SJSA1 (cell line): Measurements from ENCODE around the gene HHIP. TPM values are rescaled to one million over a fixed set of nuclear protein-coding genes. Genes with fewer than 3 reads are reported as not detected.

Source experiments
- DNase-seq, 2 experiments: peaks; one replicate each; pipeline ENCODE4 v3.0.0-alpha.2; 2015 to 2020; ENCODE audit warnings: low spot score in 2 of 2, low read depth in 1 of 2
- H3K27ac ChIP-seq: fragments of 250-450 bp; sonication (Bioruptor Pico); 2 replicates; pipeline ENCODE4 v1.5.1; 2020; ENCODE audit warnings: mild to moderate bottlenecking, moderate library complexity
- H3K27me3 ChIP-seq: fragments of 250-450 bp; sonication (Bioruptor Pico); replicated peaks from 2 replicates; pipeline ENCODE4 v1.5.1; 2020; ENCODE audit warnings: mild to moderate bottlenecking, moderate library complexity
- H3K36me3 ChIP-seq: fragments of 250-450 bp; sonication (Bioruptor Pico); 2 replicates; pipeline ENCODE4 v1.5.1; 2020; ENCODE audit warnings: mild to moderate bottlenecking
- H3K4me1 ChIP-seq: fragments of 250-450 bp; sonication (Bioruptor Pico); replicated peaks from 2 replicates; pipeline ENCODE4 v1.6.1; 2021; ENCODE audit warnings: mild to moderate bottlenecking
- H3K4me3 ChIP-seq: fragments of 250-450 bp; sonication (Bioruptor Pico); 2 replicates; pipeline ENCODE4 v1.5.1; 2020; ENCODE audit warnings: mild to moderate bottlenecking
- H3K9me3 ChIP-seq: fragments of 250-450 bp; sonication (Bioruptor Pico); replicated peaks from 2 replicates; pipeline ENCODE4 v1.5.1; 2020; ENCODE audit warnings: mild to moderate bottlenecking
- total RNA-seq: library from RNA; depleted of rRNA; stranded (reverse); fragments of >200 nt; shearing (Covaris generic); gene quantifications from 2 replicates; pipeline ENCODE4 v1.2.3, GENCODE V29; 2014

The HHIP gene
- total RNA-seq, 1 experiment from 2014 or later, result 8.8 TPM

DNA sequence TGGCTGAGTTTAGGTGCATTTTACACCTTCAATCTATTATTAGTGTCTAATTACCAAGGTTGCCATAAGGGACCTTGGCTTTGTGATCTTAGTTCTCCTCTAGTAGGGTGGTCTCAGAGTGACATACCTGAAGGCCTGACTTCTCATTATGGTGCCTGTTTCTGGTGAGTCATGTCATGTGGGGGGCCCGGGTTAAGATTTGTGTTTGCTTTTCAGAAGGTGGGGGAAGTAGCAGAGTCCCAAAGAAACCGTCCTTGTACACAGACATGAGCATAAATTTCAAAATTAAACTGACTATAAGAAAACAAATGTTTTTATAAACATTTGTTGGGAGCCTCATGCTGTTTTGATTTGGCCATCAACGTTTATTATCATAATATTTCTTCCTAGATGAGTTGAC, 74.5 kb downstream of the HHIP start:
- DNase-seq, result peak; percentile 79 to 92

DNA sequence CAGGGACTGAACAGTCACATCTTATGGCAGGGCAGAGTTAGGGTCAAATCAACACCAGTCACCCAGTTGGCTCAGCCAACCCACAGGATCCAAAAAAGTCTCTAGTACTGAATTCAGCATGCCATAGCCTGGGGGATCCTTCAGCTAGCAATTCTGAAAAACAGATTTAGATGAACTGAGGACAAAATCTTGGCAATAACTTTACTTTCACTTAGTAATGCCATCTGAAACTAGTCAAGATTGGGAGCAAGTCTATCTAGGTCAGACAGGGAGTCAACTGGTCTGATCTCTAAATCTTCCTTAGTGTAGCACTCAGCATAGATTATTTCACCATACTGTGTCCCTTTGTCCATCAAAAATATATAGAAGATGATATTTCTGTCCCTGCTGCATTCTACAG, 76.0 kb downstream of the HHIP start:
- DNase-seq, result no peak

More for the DNA sequence above, 74.5 kb downstream of the HHIP start:
- H3K4me3 ChIP-seq, result no peak overlapping the region
- H3K27me3 ChIP-seq, result no peaks in the 10 kb centered on the region
- H3K36me3 ChIP-seq, result peaks cover 5% of the 10 kb centered on the region
- H3K27ac ChIP-seq, result peak overlapping the region; percentile 32
- peaks cover 59% of the 10 kb centered on the region for H3K4me1 ChIP-seq
- H3K9me3 ChIP-seq, result no peaks in the 10 kb centered on the region

DNA sequence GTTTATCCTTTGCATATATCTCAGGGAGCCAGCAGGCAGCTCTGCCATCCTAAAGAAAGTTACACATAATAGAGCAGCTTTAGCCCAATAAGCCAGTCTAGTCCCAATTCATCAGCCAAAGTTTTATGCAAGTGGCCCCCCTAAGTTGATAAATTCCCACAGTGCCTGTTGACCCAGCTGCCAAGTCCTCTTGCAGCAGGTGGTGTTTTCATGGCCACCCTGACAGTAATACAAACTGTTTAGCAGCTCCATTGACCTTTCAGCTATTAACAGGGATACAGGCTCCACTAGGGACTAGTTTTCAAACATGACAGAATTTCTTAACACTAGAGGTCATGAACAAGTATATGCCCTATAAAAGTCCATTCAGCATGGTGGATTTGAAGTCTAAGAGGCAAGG, 77.5 kb downstream of the HHIP start:
- peaks cover 40% of the 10 kb centered on the region for H3K4me1 ChIP-seq
- H3K27me3 ChIP-seq, result no peaks in the 10 kb centered on the region
- no peak overlapping the region for H3K27ac ChIP-seq
- H3K36me3 ChIP-seq, result peaks cover 5% of the 10 kb centered on the region
- H3K4me3 ChIP-seq, result no peak overlapping the region
- no peaks in the 10 kb centered on the region for H3K9me3 ChIP-seq
- DNase-seq, result no peak

More for the DNA sequence above, 76.0 kb downstream of the HHIP start:
- no peak overlapping the region for H3K27ac ChIP-seq
- no peaks in the 10 kb centered on the region for H3K9me3 ChIP-seq
- H3K36me3 ChIP-seq, result peaks cover 5% of the 10 kb centered on the region
- H3K27me3 ChIP-seq, result no peaks in the 10 kb centered on the region
- H3K4me3 ChIP-seq, result no peak overlapping the region
- peaks cover 53% of the 10 kb centered on the region for H3K4me1 ChIP-seq

DNA sequence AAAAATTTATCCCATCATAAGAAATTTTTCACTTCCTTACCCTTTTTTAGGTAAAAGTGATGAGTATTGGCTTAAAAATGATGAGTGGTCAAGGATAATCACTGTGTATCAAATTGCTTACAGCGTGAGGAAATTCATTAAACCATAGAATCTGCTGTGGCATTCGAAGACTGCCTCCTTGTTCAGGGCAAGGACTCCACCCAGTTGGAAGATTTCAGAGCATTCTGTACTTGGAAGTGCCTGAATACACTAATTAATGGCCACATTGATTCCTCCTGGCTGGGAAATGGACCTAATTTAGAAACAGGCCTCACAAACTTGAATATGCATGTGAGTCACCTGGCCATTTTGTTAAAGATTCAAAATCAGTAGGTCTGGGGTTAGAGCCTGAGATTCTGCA, 83.2 kb downstream of the HHIP start:
- no peak for DNase-seq
- Histone ChIP-seq H3K4me3 (no peak overlapping the region), H3K27me3 (no peaks in the 10 kb centered on the region), H3K36me3 (no peaks in the 10 kb centered on the region), H3K9me3 (no peaks in the 10 kb centered on the region), H3K27ac (no peak overlapping the region), H3K4me1 (peaks cover 22% of the 10 kb centered on the region)

DNA sequence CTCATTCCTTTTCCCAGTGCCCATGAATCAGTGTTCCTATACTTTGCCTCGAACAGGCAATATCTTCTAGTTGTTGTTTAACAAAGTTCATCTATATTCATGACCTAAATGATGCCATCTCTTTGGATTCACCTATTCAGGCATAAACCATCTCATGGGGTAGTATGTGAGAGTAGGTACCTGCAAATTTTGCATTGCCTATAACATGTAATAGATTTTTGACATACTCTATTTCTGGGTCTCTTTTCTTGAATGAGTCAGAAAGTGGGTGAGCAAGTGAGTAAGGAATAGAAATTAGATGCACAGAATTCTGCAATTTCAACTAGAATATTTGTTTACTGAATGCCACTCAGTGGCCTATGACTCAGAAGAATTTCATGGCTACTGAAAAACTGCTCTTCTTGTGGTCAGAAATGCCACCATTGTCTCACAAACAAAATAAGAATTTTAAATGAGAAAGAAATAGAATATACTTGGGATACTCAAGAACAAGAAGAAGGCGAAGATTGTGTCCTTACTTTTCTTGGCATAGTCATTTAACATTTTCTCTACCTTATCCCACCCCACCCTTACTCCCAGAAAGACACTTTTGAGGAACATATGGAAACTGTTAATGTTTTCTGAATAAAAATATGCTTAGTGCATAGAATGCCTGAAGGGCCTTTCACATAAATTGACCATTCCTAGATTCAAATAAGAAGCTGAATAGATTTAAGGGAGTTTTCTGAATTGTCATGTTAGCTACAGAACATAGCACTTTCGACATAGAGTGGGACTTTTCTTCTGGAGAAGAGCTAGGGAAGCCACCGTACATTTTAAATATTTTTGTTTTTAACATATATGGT, 86.8 kb downstream of the HHIP start:
- peak overlapping the region; percentile 71 for H3K27ac ChIP-seq
- peak in 1 of 2 experiments; percentile 82 for DNase-seq

DNA sequence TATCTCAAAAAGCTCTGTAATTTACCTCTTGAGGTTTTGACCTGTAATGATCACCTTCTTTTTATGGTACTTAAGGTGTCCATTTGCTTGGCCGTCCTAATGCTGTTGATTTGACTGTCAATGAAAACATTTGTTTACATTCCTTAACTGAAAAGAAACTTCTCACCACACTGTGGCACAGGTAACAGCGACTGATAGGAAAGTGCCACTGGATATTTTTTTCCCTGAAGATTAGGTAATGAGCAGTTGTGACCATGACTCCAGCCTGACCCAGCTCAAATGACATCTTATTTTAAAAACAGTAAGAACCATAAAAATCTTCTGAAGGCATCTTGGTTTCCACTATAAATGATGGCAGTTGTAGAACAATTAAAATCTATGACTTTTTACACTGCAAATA, 87.6 kb downstream of the HHIP start:
- Histone ChIP-seq H3K27me3 (no peaks in the 10 kb centered on the region), H3K36me3 (no peaks in the 10 kb centered on the region), H3K9me3 (no peaks in the 10 kb centered on the region), H3K27ac (peak overlapping the region; percentile 71), H3K4me1 (peaks cover 31% of the 10 kb centered on the region), H3K4me3 (no peak overlapping the region)
- no peak for DNase-seq

More for the DNA sequence above, 86.8 kb downstream of the HHIP start:
- Histone ChIP-seq H3K36me3 (no peaks in the 10 kb centered on the region), H3K27me3 (no peaks in the 10 kb centered on the region), H3K9me3 (no peaks in the 10 kb centered on the region), H3K4me3 (no peak overlapping the region), H3K4me1 (peaks cover 31% of the 10 kb centered on the region)

DNA sequence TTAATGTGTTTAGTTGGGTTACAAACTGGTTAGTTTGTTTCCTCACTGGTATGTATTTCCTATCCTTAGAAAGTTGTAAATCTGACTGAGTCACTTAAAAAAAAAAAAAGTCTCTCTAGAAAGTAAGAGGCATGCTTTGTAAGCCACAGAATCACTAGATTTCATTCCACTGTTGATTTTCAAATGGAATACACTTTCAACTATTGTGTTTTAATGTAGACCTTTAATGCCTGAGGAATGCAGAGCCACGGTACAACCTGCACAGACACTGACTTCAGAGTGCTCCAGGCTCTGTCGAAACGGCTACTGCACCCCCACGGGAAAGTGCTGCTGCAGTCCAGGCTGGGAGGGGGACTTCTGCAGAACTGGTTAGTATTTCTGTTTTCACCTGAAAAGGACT, 88.6 kb downstream of the HHIP start:
- peak; percentile 69 to 80 for DNase-seq
- peak overlapping the region; percentile 71 for H3K27ac ChIP-seq
- no peak overlapping the region for H3K4me3 ChIP-seq
- H3K27me3 ChIP-seq, result no peaks in the 10 kb centered on the region
- no peaks in the 10 kb centered on the region for H3K9me3 ChIP-seq
- H3K36me3 ChIP-seq, result no peaks in the 10 kb centered on the region
- H3K4me1 ChIP-seq, result peaks cover 31% of the 10 kb centered on the region

DNA sequence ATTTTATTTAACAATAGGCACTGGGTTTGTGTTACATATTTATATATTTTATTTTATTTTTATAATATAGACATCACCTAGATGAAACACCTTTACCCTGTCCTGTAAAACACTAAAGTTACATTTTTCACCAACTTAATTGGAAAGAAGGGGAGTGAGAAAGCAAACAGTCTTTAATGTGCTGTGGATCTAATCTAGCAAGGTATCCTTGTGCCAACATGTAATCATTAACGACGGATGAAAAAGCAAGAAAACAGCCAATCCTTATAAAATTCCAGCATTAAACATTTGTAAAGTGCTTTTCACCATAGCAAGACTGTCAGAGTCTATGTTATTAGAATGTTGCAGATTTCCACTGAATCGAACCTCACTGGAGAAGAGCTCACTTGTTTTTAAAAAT, 92.7 kb downstream of the HHIP start:
- H3K27me3 ChIP-seq, result no peaks in the 10 kb centered on the region
- DNase-seq, result no peak
- H3K4me3 ChIP-seq, result no peak overlapping the region
- H3K27ac ChIP-seq, result no peak overlapping the region
- H3K9me3 ChIP-seq, result no peaks in the 10 kb centered on the region
- no peaks in the 10 kb centered on the region for H3K36me3 ChIP-seq
- H3K4me1 ChIP-seq, result peaks cover 11% of the 10 kb centered on the region

DNA sequence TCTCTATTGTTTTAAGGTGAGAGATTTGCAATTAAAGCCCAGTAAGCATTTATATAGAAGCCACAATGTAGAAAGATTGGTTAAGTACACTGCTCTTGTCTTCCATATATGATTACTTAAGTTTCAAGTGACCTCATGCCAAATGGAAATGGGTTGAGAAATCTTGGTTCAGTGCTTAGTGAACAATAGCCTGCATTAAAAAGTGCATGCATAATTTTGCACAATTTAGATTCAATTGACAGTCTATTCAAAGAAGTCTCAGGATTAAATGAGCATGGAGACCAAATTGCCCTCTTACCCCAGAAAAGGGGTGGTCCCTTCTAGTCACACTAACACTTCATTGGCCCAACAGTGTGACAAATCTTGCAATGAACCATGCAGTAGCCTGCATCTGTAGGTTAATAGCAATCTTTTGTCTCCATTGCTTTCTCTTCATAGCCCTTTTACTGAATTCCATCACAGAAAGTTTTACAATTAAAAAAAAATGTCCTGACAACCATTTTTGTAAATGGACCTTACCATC, 93.6 kb downstream of the HHIP start:
- H3K36me3 ChIP-seq, result no peaks in the 10 kb centered on the region
- no peak for DNase-seq
- no peaks in the 10 kb centered on the region for H3K27me3 ChIP-seq
- H3K9me3 ChIP-seq, result no peaks in the 10 kb centered on the region
- H3K4me3 ChIP-seq, result no peak overlapping the region
- H3K4me1 ChIP-seq, result peaks cover 8% of the 10 kb centered on the region
- H3K27ac ChIP-seq, result no peak overlapping the region

DNA sequence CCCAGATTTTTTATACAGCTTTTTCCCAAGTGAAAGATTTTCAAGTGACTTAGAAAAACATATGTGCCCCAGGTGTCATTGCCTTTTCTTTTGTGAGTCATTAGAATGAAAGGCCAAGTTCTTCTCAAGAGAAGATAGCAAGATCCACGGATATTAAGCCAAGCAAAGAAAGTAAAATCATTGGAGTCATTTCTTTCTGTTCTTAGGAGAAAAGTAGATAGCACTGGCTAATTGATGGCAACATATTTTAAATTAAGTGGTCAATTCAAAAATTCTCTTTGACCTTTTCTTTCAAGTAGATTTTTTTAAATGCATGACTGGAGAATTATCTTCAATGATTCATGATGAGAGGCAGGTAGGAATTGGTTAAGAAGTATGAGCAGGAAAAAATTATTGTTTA, 94.4 kb downstream of the HHIP start:
- H3K4me1 ChIP-seq, result peaks cover under 1% of the 10 kb centered on the region
- no peaks in the 10 kb centered on the region for H3K27me3 ChIP-seq
- H3K36me3 ChIP-seq, result no peaks in the 10 kb centered on the region
- H3K4me3 ChIP-seq, result no peak overlapping the region
- H3K27ac ChIP-seq, result no peak overlapping the region
- no peak for DNase-seq
- no peaks in the 10 kb centered on the region for H3K9me3 ChIP-seq

DNA sequence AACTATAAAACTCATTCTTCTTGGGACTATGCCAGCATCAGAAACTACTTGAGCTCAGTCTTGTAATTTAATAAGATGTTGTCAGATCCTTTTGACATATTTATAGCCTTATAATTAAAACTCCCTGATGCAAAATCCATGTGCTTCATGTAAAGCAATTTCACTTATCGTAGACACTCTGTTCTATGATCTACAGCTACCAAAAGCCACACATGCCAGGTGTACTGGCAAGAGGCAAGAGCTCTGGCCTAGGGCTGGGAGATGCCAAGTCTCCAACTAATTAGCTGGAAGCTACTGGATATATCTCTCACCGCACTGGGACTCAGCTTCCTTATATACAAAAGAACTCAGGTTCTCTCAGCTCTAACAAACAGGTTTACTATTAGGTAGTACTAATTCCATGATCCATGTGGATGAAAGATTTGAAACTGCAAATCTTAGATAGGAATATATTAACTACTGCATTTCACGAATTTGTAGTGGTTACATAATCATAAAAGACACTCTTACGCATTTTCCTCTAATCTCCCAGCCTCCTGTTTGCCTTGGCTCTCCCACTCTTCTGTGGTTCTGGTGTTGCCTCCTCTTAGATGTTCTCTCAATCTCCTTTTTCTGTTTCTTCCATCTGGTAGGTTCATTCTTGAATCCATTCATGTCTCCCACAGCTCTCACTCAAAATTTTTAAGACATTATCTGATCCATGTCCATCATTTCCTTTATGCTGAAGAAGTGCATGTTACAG, 103.0 kb downstream of the HHIP start:
- Histone ChIP-seq H3K27ac (no peak overlapping the region), H3K9me3 (no peaks in the 10 kb centered on the region), H3K27me3 (no peaks in the 10 kb centered on the region), H3K36me3 (no peaks in the 10 kb centered on the region), H3K4me3 (no peak overlapping the region), H3K4me1 (no peaks in the 10 kb centered on the region)
- DNase-seq, result no peak

DNA sequence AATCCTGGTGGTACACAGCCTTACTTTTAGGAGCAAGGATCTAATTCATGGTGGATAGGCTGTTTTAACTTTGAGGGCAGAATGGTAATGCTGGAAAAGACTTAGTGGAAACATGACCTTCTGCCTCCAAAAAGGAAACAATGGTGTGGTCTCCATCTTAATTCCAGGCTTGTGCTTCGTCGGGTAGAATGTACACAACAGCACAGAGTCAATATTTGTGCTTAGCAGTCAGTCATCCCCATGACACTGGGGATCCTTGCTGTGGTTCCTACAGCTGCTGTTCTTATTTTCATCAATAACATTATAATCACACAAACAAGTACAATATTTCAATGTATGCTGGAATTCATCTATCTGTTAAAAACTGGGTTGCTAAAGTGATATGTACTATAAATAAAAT, 104.4 kb downstream of the HHIP start:
- no peaks in the 10 kb centered on the region for H3K36me3 ChIP-seq
- H3K9me3 ChIP-seq, result no peaks in the 10 kb centered on the region
- H3K27ac ChIP-seq, result no peak overlapping the region
- no peak overlapping the region for H3K4me3 ChIP-seq
- H3K27me3 ChIP-seq, result no peaks in the 10 kb centered on the region
- H3K4me1 ChIP-seq, result peaks cover 9% of the 10 kb centered on the region
- no peak for DNase-seq

DNA sequence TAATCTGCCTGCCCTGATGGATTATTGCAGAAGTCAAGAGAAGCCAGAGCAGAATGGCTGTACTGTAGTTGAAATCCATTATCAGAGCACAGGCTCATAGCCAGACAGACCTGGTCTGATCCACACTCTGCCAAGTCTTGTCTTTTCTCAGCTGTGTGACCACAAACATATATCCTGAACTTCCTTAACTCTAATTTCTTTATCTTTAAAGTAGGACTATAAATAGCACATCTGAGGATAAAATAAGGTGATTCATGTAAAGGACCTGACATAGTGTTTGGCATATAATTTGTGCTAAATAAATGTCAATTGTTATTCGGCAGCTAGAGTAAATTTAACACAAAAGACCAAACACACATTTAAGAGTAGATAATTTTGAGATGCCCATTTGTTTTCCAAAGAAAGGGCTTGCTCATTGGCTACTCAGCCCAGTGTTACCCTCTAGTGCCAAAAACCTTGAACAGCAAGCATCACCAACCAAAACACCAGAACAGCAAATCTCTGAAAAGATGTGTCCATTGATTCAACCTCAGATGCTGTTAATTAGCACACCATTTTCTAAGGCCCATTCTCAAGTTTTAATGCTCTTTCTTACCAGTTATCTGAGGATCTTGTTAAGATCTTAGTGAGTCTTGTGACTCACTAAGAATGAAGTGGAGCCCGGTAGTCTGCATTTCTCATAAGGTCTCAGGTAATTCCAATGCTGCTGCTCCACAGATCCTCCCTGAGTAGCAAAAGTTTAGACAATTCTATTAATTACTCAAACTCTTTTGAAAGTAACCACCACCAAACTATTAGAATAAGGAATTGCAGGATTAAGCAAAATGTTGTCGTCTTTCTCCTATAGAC, 108.8 kb downstream of the HHIP start:
- DNase-seq, result peak in 1 of 2 experiments; percentile 54
- no peak overlapping the region for H3K27ac ChIP-seq
- peaks cover 9% of the 10 kb centered on the region for H3K4me1 ChIP-seq
- no peaks in the 10 kb centered on the region for H3K9me3 ChIP-seq
- no peaks in the 10 kb centered on the region for H3K27me3 ChIP-seq
- H3K36me3 ChIP-seq, result no peaks in the 10 kb centered on the region
- H3K4me3 ChIP-seq, result no peak overlapping the region
